HG03135 (cell line): Measurements from ENCODE around the gene PPP1R36.
"Not testable (repeated sequence)": the region's sequence is repeated elsewhere in the genome, so short reads cannot be mapped to it uniquely, and the experiment has no call there.

ENCODE experiments used
- ATAC-seq: cut with Tn5 transposase; IDR thresholded peaks from one replicate; pipeline ENCODE4 v1.9.1; 2021; ENCODE audit warnings: mild to moderate bottlenecking, moderate library complexity; ENCODE audit not compliant: unreplicated experiment

PPP1R36 gene

GRCh38 chr14:64610049-64610746, 60.4 kb downstream of the PPP1R36 start:
- no peak for ATAC-seq

- ATAC-seq = no peak
These were observed 61.7 kb downstream of the PPP1R36 start for GRCh38 chr14:64611358-64612020.

- ATAC-seq = no peak
These were observed 62.2 kb downstream of the PPP1R36 start for GRCh38 chr14:64612021-64612380.

- no peak for ATAC-seq
These were observed 63.4 kb downstream of the PPP1R36 start for GRCh38 chr14:64612971-64613666.

- no peak for ATAC-seq
These were observed 64.4 kb downstream of the PPP1R36 start for GRCh38 chr14:64614166-64614565.

- no peak for ATAC-seq
These were observed 65.1 kb downstream of the PPP1R36 start for GRCh38 chr14:64614805-64615391.

GRCh38 chr14:64617872-64618408, 68.2 kb downstream of the PPP1R36 start:
- ATAC-seq = not testable (repeated sequence)

- ATAC-seq = no peak
These were observed 71.1 kb downstream of the PPP1R36 start for GRCh38 chr14:64620910-64621309.

- ATAC-seq = no peak
These were observed 73.9 kb downstream of the PPP1R36 start for GRCh38 chr14:64623554-64624165.

- ATAC-seq = no peak
These were observed 75.8 kb downstream of the PPP1R36 start for GRCh38 chr14:64625386-64626232.

- ATAC-seq = no peak
These were observed 79.2 kb downstream of the PPP1R36 start for GRCh38 chr14:64628940-64629408.

GRCh38 chr14:64630778-64631177, 81.0 kb downstream of the PPP1R36 start:
- no peak for ATAC-seq

GRCh38 chr14:64631222-64631621, 81.5 kb downstream of the PPP1R36 start:
- ATAC-seq = not testable (repeated sequence)

GRCh38 chr14:64632056-64632455, 82.3 kb downstream of the PPP1R36 start:
- no peak for ATAC-seq

- ATAC-seq = no peak
These were observed 84.8 kb downstream of the PPP1R36 start for GRCh38 chr14:64634558-64634957.

- ATAC-seq = no peak
These were observed 86.6 kb downstream of the PPP1R36 start for GRCh38 chr14:64636208-64636979.

GRCh38 chr14:64636980-64637429, 87.2 kb downstream of the PPP1R36 start:
- ATAC-seq = no peak

GRCh38 chr14:64637735-64638473, 88.1 kb downstream of the PPP1R36 start:
- no peak for ATAC-seq
